Mucosa of descending colon (tissue), 3 donors: ENCODE measurements around the gene CSNK2A3. TPM values are rescaled to one million over a fixed set of nuclear protein-coding genes. Genes with fewer than 3 reads are reported as not detected.

Experiments used
- ATAC-seq: fragments of 200-7000 bp; cut with Tn5 transposase; one replicate; pipeline ENCODE4 v1.9.1; 2020; ENCODE audit warnings: mild to moderate bottlenecking, moderate library complexity
- DNase-seq, 3 donors: peaks; one replicate each; pipeline ENCODE4 v3.0.0-alpha.2; 2020
- H3K36me3 ChIP-seq: fragments of 200-600 bp; one replicate; pipeline ENCODE4 v1.8.0; 2021; ENCODE audit warnings: low read depth, mild to moderate bottlenecking
- H3K4me1 ChIP-seq: fragments of 200-600 bp; one replicate; pipeline ENCODE4 v1.8.0; 2021; ENCODE audit warnings: low read depth, mild to moderate bottlenecking
- H3K4me3 ChIP-seq: fragments of 200-600 bp; one replicate; pipeline ENCODE4 v1.8.0; 2021; ENCODE audit warnings: mild to moderate bottlenecking
- H3K9me3 ChIP-seq: fragments of 200-600 bp; one replicate; pipeline ENCODE4 v1.8.0; 2021; ENCODE audit warnings: mild to moderate bottlenecking
- intact Hi-C, 2 donors: fragments of 100-400 bp; cut with DNase I in 1 of 2; cut with micrococcal nuclease in 1 of 2; formaldehyde crosslinking; loops; one replicate each; pipeline versions ENCODE4 v1.11.0 to v1.11.1; 2022; cut with DNase I, micrococcal nuclease
- total RNA-seq, 3 donors: library from RNA; stranded (reverse); fragmentation: NEBNext Ultra II Directional in 2 of 3; extraction: Animal tissue kit (Norgen Biotek cat#: 25700) in 2 of 3; gene quantifications; one replicate each; pipeline versions ENCODE4 v1.2.1 to v1.2.4, GENCODE V29; 2021 to 2023
- TF ChIP-seq, protein P1 (sequence below): fragments of 200-600 bp; IDR thresholded peaks from one replicate; pipeline ENCODE4 v1.8.0; 2022; ENCODE audit warnings: antibody characterized with exemption, mild to moderate bottlenecking
- donor health status: DM: no; HTN: no; CAD: no; lungs with moderate emphysema.
- donor health status: DM: no; HTN: no; CAD: no.
- donor health status: DM: no; HTN: yes; CAD: no.

The CSNK2A3 gene
- total RNA-seq, 3 donors from 2014 or later = 0.43 to 2.1 TPM; not detected in 1

DNA sequence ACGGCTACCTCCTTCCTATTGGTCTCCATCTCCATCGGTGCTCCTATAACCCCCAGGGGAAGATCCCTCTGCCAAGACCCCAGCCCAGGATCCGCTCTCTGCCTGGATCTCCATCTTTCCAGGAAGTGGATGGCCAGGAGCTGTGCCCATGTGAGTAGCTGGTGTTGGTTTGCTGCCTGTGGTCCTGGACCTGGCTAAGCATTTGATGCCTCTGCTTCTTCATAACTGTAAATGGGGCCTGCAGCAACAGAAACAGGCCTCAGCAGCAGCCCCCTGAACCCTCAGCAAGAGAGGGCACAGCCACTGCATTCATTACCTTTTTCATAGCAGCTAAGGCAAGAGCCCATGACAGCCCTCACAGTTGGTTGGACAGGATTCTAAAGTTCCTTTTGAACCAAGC is 26.6 kb upstream of the CSNK2A3 start:
- DNase-seq (no peak), ATAC-seq (no peak)
- H3K9me3 ChIP-seq = no peaks in the 10 kb centered on the region
- H3K36me3 ChIP-seq = no peaks in the 10 kb centered on the region
- H3K4me3 ChIP-seq = no peak overlapping the region
- intact Hi-C loops = no loop called here
- no peaks in the 10 kb centered on the region for H3K4me1 ChIP-seq
- TF ChIP-seq, protein P1, sequence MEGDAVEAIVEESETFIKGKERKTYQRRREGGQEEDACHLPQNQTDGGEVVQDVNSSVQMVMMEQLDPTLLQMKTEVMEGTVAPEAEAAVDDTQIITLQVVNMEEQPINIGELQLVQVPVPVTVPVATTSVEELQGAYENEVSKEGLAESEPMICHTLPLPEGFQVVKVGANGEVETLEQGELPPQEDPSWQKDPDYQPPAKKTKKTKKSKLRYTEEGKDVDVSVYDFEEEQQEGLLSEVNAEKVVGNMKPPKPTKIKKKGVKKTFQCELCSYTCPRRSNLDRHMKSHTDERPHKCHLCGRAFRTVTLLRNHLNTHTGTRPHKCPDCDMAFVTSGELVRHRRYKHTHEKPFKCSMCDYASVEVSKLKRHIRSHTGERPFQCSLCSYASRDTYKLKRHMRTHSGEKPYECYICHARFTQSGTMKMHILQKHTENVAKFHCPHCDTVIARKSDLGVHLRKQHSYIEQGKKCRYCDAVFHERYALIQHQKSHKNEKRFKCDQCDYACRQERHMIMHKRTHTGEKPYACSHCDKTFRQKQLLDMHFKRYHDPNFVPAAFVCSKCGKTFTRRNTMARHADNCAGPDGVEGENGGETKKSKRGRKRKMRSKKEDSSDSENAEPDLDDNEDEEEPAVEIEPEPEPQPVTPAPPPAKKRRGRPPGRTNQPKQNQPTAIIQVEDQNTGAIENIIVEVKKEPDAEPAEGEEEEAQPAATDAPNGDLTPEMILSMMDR = no peak

DNA sequence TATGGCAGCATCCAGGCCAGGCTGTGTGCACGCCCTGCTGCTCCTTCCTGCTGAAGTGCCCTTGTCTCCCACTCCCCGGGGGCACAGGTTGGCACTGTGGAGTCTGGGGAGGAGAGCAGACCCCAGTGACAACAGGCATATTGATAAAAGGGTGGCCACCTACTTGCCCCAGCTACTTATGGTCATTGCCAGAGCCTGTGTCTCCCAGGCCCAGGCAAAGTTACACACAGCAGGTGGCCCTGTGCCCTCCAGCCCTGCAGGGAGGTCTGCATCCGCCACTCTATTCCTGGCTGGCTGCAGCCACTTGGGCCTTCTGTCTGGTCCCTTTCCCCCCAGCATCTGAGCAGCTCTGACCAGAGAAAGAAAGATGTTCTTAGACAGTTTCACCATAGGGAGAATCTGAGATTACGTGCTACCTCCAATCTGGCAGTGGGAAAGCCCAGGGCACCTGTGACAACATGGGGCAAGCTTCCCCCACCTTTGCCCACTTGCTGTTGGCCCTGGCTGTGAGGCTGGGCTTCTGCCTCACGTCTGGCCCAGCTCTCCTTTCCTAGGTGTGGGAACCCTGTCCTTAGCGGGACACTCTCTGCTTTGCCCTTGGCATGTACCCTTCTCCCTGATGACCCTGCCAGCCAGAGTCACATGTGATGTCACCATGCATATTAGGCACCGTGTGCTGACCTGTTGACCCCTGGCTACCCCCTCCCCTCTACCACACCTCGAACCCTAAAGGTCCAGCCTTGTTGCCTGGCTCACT is 25.3 kb upstream of the CSNK2A3 start:
- no peaks in the 10 kb centered on the region for H3K9me3 ChIP-seq
- DNase-seq (no peak), ATAC-seq (no peak)
- H3K36me3 ChIP-seq = no peaks in the 10 kb centered on the region
- TF ChIP-seq, protein P1 = no peak
- no peaks in the 10 kb centered on the region for H3K4me1 ChIP-seq
- no peak overlapping the region for H3K4me3 ChIP-seq
- intact Hi-C loops = no loop called here

DNA sequence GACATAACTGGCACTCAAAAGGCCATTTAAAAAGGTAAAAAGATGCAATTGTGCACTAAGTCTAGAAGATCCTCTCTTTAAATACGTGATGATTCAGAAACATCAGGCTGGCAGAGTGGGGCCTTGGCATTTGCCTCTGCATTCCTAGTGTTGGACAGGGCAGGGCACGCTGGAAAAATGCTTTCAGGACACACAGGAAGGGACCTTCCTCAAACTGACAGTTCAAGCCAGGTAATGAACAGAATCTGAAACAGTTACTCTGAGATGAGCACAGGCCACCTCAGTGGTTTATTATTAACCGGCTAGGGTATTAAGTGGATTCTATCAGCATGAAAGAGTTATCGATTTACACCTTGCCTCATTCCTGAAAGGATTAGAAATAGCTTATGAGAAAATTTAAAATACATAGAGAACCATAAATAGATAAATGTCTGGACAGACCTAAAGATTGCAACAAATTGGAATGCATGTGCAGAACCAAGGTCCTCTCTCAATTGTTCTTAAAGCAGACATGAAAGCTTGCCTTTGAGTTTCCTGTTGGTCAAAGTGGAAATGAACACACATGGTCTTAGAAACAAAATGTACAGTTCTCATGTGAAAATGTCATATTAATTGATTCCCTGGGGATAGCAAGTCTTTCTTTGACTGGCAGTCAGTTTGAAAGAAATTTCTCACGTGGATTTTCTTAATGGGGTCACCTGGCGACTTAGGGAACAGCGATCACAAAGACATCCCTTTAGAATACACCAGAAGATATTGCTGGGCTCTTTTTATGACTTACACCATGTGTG is 21.5 kb upstream of the CSNK2A3 start:
- TF ChIP-seq, protein P1 = no peak
- H3K4me3 ChIP-seq = no peak overlapping the region
- DNase-seq = no peak
- no peaks in the 10 kb centered on the region for H3K36me3 ChIP-seq
- no peaks in the 10 kb centered on the region for H3K4me1 ChIP-seq
- no peak for ATAC-seq
- H3K9me3 ChIP-seq = no peaks in the 10 kb centered on the region
- intact Hi-C loops = no loop called here

DNA sequence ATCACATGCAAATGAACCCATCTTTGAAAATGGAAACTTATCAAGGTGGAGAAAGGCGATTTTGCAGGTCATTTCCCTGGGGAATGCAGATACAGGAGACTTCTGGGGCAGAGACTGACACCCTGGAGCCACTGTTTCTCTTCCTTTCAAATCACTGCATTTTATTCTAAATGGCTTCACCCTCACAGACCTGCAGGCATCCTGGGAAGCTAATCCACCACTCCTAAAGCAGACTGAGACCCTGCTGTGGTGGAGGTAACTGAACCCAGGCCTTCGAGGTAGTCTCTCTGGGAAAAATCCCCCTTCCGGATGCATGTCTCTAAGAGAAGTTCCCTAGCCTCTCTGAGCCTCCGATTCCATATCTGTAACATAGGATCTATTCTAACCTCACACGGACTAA is 20.9 kb upstream of the CSNK2A3 start:
- DNase-seq (no peak), ATAC-seq (no peak)
- H3K36me3 ChIP-seq = no peaks in the 10 kb centered on the region
- no peak overlapping the region for H3K4me3 ChIP-seq
- intact Hi-C loops = no loop called here
- H3K9me3 ChIP-seq = no peaks in the 10 kb centered on the region
- no peaks in the 10 kb centered on the region for H3K4me1 ChIP-seq
- TF ChIP-seq, protein P1 = no peak

DNA sequence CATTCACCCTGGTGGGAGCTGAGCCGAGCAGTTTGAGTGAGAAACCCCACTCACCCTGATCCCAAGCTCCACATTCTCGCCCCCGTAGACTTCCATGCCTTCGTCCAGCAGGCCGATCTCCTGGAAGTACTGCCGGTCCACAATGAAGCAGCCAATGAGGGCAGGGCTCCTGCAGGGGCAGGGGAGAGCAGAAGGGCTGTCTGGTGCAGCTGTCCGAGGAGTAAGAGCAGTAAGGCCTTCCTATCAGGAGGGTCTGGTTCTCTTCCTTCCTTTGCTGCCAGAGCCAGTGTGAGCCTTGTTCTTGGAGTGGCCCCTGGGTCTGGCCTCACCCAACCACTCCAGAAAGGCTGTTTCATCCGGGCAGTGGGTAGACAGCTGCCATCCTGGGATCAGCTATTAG is 19.4 kb upstream of the CSNK2A3 start:
- ATAC-seq (no peak), DNase-seq (no peak)
- H3K4me1 ChIP-seq = no peaks in the 10 kb centered on the region
- no peaks in the 10 kb centered on the region for H3K9me3 ChIP-seq
- TF ChIP-seq, protein P1 = no peak
- intact Hi-C loops = no loop called here
- H3K36me3 ChIP-seq = no peaks in the 10 kb centered on the region
- no peak overlapping the region for H3K4me3 ChIP-seq
